T-cell (primary cell): ENCODE results near the gene COL15A1. TPM values are rescaled to one million over a fixed set of nuclear protein-coding genes. Genes with fewer than 3 reads are reported as not detected.

Experiments used
- ATAC-seq, 4 experiments: fragments of 200-7000 bp in 3 of 4; fragments of 150-1000 bp in 1 of 4; cut with Tn5 transposase; replicated peaks in 1 of 4; 1 replicate in 3 of 4; 2 replicates in 1 of 4; pipeline ENCODE4 v1.10.0; 2021; ENCODE audit warnings: moderate library complexity in 3 of 4, mild to moderate bottlenecking in 2 of 4, moderate number of reproducible peaks in 1 of 4
- CTCF ChIA-PET, 2 donors: fragments of 300-600 bp; sonication (Branson Sonifier 250); formaldehyde crosslinking; loops; one replicate each; lab custom pipeline; 2022; ENCODE audit warnings: antibody characterized with exemption in 2 of 2; lab: Charles Lee
- POLR2A ChIA-PET, 2 donors: fragments of 300-600 bp; sonication (Branson Sonifier 250); formaldehyde crosslinking; loops; one replicate each; lab custom pipeline; 2022; ENCODE audit warnings: antibody characterized with exemption in 2 of 2; lab: Charles Lee
- DNase-seq, 35 experiments: peaks; one replicate each; pipeline versions ENCODE4 v3.0.0 to v3.0.0-alpha.2; 2013 to 2023
- H3K27ac ChIP-seq: one replicate; pipeline ENCODE4 v1.5.1; 2013; ENCODE audit warnings: low read length
- H3K27me3 ChIP-seq, 2 experiments: replicated peaks in 1 of 2; 1 replicate in 1 of 2; 2 replicates in 1 of 2; pipeline versions ENCODE4 v1.6.1 to v1.7.0; 2013; ENCODE audit warnings: low read length in 1 of 2, mixed read lengths in 1 of 2; ENCODE audit not compliant: control insufficient read depth in 2 of 2, insufficient read depth in 2 of 2; ENCODE audit errors: extremely low read depth in 1 of 2
- H3K36me3 ChIP-seq, 2 donors: 1 replicate in 1 of 2; 2 replicates in 1 of 2; pipeline versions ENCODE4 v1.6.1 to v1.7.0; 2013; ENCODE audit warnings: low read length in 1 of 2; ENCODE audit not compliant: control insufficient read depth in 2 of 2, insufficient read depth in 1 of 2; ENCODE audit errors: extremely low read depth in 1 of 2
- H3K4me1 ChIP-seq, 2 experiments: 1 replicate in 1 of 2; 2 replicates in 1 of 2; pipeline versions ENCODE4 v1.6.1 to v1.7.0; 2013; ENCODE audit warnings: low read length in 2 of 2, mixed read lengths in 1 of 2; ENCODE audit not compliant: insufficient read depth in 2 of 2, control insufficient read depth in 1 of 2; ENCODE audit errors: extremely low read depth in 1 of 2
- H3K4me3 ChIP-seq, 2 donors: 1 replicate in 1 of 2; 2 replicates in 1 of 2; pipeline versions ENCODE4 v1.5.1 to v1.7.0; 2013; ENCODE audit warnings: mild to moderate bottlenecking in 2 of 2, low read length in 1 of 2, moderate library complexity in 1 of 2; ENCODE audit not compliant: control insufficient read depth in 1 of 2; ENCODE audit errors: extremely low read depth in 1 of 2
- H3K9me3 ChIP-seq: 2 replicates; pipeline ENCODE4 v1.7.0; 2013
- H3K27ac Mint-ChIP-seq, 2 donors: one replicate each; pipeline ENCODE4 v1.8.0; 2020 to 2021; ENCODE audit warnings: mild to moderate bottlenecking in 2 of 2, mixed read lengths in 2 of 2
- H3K27me3 Mint-ChIP-seq, 2 donors: one replicate each; pipeline ENCODE4 v1.8.0; 2021 to 2022; ENCODE audit warnings: mixed read lengths in 2 of 2
- H3K36me3 Mint-ChIP-seq: one replicate; pipeline ENCODE4 v1.8.0; 2021; ENCODE audit warnings: mixed read lengths
- H3K4me1 Mint-ChIP-seq, 3 donors: one replicate each; pipeline ENCODE4 v1.8.0; 2020 to 2022; ENCODE audit warnings: mixed read lengths in 3 of 3, mild to moderate bottlenecking in 1 of 3
- H3K4me3 Mint-ChIP-seq, 3 donors: one replicate each; pipeline ENCODE4 v1.8.0; 2020 to 2022; ENCODE audit warnings: mild to moderate bottlenecking in 3 of 3, mixed read lengths in 3 of 3, moderate library complexity in 3 of 3
- H3K9me3 Mint-ChIP-seq, 3 donors: one replicate each; pipeline ENCODE4 v1.8.0; 2020 to 2022; ENCODE audit warnings: mixed read lengths in 3 of 3
- WGBS: methylation state at CpG from one replicate; pipeline ENCODE4 v1.1.5; 2013; ENCODE audit warnings: missing lambda C conversion rate; ENCODE audit not compliant: insufficient coverage; 5-methylcytosine and 5-hydroxymethylcytosine counted together
- total RNA-seq, 35 experiments: library from RNA in 6 of 35; stranded (reverse) in 6 of 35; fragments of 120-200 nt in 1 of 35; gene quantifications; one replicate each; pipeline versions ENCODE4 v1.2.1 to v1.2.4 and lab custom pipeline; 2013 to 2026

COL15A1 gene
- total RNA-seq, 5 donors from 2014 or later (not counting 1 experiment from before 2014, with no cell fraction given) = 0.15 to 0.20 (median 0.19) TPM; not detected in 2

DNA sequence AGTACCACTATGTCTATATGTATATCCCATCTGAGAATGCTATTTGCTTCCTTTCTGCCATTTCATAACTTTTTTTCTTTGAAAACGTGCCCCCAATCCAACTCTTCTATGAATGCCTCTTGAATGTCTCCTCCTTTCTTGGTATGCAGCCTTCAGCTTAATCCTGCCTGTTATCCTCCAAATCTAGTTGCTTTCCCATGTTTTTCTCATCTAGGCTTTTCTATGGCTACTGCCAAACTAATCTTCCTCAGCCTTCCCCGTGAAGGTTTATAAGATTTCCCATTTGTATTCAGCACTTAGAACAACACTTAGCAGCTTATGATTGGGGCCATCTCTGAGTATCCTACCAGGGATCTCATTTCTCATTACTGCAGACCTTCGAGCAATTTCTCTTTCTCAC is 163.7 kb downstream of the COL15A1 start:
- CTCF ChIA-PET = no interaction called here
- no peaks in the 10 kb centered on the region for H3K36me3 ChIP-seq

DNA sequence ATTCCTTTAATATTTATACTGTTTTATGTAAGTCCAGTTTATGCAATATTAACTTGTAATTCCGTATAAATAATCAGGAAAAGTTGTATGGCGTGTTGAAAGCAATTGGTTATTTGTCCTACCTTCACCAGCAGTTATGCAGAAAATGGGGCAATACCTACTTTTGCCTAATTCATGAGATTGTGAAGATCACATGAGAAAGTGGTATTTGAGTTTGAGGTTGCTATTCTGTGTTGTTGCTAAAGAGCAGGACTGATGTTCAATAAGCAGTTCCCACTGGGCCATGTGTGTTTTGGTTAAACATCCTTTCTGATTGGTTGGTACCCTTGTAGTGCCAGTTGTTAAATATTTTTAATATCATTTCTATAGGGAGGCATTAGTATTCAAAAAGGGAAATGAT is 164.4 kb downstream of the COL15A1 start:
- Histone ChIP-seq H3K9me3 (no peaks in the 10 kb centered on the region), H3K36me3 (no peaks in the 10 kb centered on the region), H3K4me1 (peaks cover 49 to 71% of the 10 kb centered on the region in 2 experiments), H3K27ac (peak overlapping the region; percentile 61), H3K27me3 (no peaks in the 10 kb centered on the region), H3K4me3 (no peak overlapping the region)
- Mint-ChIP-seq H3K4me3 (peak overlapping the region; percentile 60 to 87 (median 75)), H3K27ac (peak overlapping the region; percentile 66 to 84), H3K4me1 (peaks cover 81 to 85% (median 83%) of the 10 kb centered on the region in 3 donors), H3K27me3 (no peaks in the 10 kb centered on the region), H3K9me3 (no peaks in the 10 kb centered on the region), H3K36me3 (no peaks in the 10 kb centered on the region)
- POLR2A ChIA-PET = interaction anchor here in 1 of 2 donors (0.7 kb wide), 1 partner anchor 12 kb away, joined by 10 read pairs; no protein-coding TSS in a partner anchor
- DNase-seq = no peak
- ATAC-seq = no peak
- CTCF ChIA-PET = no interaction called here
- WGBS = no CpG with 5 or more reads among the region's 2 CpGs

More for the DNA sequence above, 163.7 kb downstream of the COL15A1 start:
- no peaks in the 10 kb centered on the region for H3K36me3 Mint-ChIP-seq
- H3K27ac ChIP-seq = peak overlapping the region; percentile 61
- DNase-seq (no peak), ATAC-seq (no peak)
- H3K27me3 ChIP-seq = no peaks in the 10 kb centered on the region
- 40% methylated on average over 2 of the region's 3 CpGs for WGBS
- peaks cover 74 to 80% (median 78%) of the 10 kb centered on the region in 3 donors for H3K4me1 Mint-ChIP-seq
- H3K27me3 Mint-ChIP-seq = no peaks in the 10 kb centered on the region
- POLR2A ChIA-PET = no interaction called here
- H3K9me3 Mint-ChIP-seq = no peaks in the 10 kb centered on the region
- no peaks in the 10 kb centered on the region for H3K9me3 ChIP-seq
- peak overlapping the region; percentile 52 to 85 for H3K4me3 ChIP-seq
- peak overlapping the region; percentile 66 to 75 for H3K27ac Mint-ChIP-seq
- H3K4me3 Mint-ChIP-seq = peak overlapping the region; percentile 60 to 87 (median 75)
- H3K4me1 ChIP-seq = peaks cover 49 to 64% of the 10 kb centered on the region in 2 experiments

DNA sequence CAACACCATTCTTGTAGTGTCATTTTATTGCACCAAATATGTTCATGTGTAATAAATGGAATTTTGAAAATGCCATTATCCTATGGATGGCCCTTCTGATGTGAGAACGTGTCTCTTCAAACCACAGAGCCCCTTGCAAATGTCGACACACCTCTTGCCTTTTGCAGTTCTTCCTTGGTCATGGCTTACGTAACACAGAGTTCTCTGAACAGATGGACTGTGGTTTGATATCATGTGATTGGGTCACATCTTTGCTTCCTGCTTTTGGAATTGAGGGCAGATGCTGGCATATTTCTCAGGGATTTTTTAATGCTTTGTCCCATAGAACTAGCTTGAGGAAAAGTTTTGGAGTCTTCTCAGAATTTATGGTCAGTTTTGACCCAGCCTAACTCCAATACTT is 165.8 kb downstream of the COL15A1 start:
- ChIA-PET POLR2A (no interaction called here), CTCF (no interaction called here)
- no peaks in the 10 kb centered on the region for H3K9me3 ChIP-seq
- Mint-ChIP-seq H3K4me3 (peak overlapping the region in 1 of 3 donors; percentile 60), H3K27ac (peak overlapping the region; percentile 24 to 84), H3K36me3 (no peaks in the 10 kb centered on the region), H3K9me3 (no peaks in the 10 kb centered on the region), H3K4me1 (peaks cover 84 to 86% (median 85%) of the 10 kb centered on the region in 3 donors), H3K27me3 (no peaks in the 10 kb centered on the region)
- no peaks in the 10 kb centered on the region for H3K27me3 ChIP-seq
- no peak overlapping the region for H3K4me3 ChIP-seq
- DNase-seq = peak in 1 of 35 experiments; percentile 30
- ATAC-seq = no peak
- H3K4me1 ChIP-seq = peaks cover 42 to 80% of the 10 kb centered on the region in 2 experiments
- no peaks in the 10 kb centered on the region for H3K36me3 ChIP-seq
- H3K27ac ChIP-seq = peak overlapping the region; percentile 7
- no CpG with 5 or more reads among the region's 3 CpGs for WGBS

DNA sequence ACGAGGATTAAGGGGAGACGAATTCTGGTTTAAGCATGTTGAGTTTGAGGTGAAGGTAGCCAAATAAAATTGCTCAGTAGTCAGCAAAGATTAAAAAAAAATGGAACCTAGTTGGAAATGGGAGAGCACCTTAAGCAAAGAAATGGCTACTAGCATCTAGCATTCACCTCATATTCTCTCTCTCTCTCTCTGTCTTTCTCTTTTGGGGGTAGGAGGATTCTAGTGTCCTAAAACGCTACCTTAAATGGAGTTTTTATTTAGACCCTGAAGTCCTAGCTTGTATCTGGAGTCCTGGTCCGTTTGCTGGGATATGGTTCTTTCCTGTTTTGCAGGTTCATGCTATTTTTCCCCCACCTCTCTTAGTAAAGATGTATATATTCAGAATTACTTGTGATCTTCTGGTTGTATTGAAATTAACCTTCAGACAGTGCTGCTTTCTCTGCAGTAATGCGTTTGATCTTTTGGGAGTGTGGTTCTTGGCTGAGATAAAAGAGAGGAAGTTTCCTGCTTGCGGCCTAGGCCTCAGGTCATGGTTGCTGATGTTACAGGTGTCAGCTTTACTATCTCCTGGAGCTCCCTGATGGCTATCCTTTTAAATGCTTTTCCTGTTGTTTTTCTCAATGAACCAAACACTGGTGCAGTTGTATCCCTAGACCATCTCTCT is 169.2 kb downstream of the COL15A1 start:
- DNase-seq (peak in 34 of 35 experiments; percentile 21 to 83 (median 45)), ATAC-seq (peak; percentile 96 to 99 (median 98))
- Histone ChIP-seq H3K9me3 (no peaks in the 10 kb centered on the region), H3K27me3 (no peaks in the 10 kb centered on the region), H3K36me3 (no peaks in the 10 kb centered on the region), H3K27ac (peak overlapping the region; percentile 25), H3K4me3 (peak overlapping the region; percentile 1 to 11), H3K4me1 (peaks cover 44 to 95% of the 10 kb centered on the region in 2 experiments)
- ChIA-PET CTCF (interaction anchor here in 1 of 2 donors (0.6 to 2.0 kb wide), 4 partner anchors 9 to 1159 kb away, joined by 3 to 7 read pairs (median 4); no protein-coding TSS in a partner anchor), POLR2A (interaction anchor here (0.6 to 0.7 kb wide), 3 partner anchors 9 to 104 kb away, joined by 3 to 4 read pairs (median 3); no protein-coding TSS in a partner anchor)
- H3K4me3 Mint-ChIP-seq = peak overlapping the region; percentile 52 to 63 (median 57)
- no peaks in the 10 kb centered on the region for H3K9me3 Mint-ChIP-seq
- H3K27ac Mint-ChIP-seq = peak overlapping the region; percentile 68 to 89
- H3K36me3 Mint-ChIP-seq = no peaks in the 10 kb centered on the region
- WGBS = 0% methylated on average over 1 of the region's 6 CpGs
- peaks cover 92 to 94% (median 93%) of the 10 kb centered on the region in 3 donors for H3K4me1 Mint-ChIP-seq
- H3K27me3 Mint-ChIP-seq = no peaks in the 10 kb centered on the region

DNA sequence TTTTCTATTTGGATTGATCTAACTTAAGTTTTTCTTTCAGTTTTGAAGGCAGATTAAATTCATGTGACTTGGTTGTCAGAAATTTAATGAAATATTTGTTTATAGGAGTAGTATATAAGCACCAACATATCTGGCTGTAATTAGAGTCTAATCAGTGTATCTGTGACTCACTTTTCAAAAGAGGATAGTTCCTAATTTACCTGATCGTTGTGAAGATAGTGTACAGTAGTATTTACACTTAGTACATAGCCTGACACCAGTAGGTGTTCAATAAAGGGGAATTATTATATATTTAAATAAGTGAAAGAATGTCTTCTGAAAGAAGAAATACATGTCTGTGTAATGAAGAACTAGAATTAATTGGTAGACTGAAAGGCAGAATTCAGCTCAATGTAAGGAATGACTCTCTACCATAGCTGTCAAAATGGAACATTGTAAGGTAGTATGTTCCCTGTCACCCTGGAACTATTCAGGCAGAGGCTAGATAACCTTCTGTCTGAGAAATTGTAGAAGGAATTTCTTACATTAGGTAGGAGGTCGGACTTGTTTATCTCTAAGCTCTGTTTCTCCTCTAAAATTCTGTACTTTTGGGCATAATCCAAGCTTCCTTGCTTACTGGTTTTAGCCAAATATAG is 169.8 kb downstream of the COL15A1 start:
- Mint-ChIP-seq H3K27ac (peak overlapping the region; percentile 73 to 89), H3K4me1 (peaks cover 89 to 91% (median 90%) of the 10 kb centered on the region in 3 donors), H3K36me3 (no peaks in the 10 kb centered on the region), H3K9me3 (no peaks in the 10 kb centered on the region), H3K4me3 (peak overlapping the region; percentile 52 to 63 (median 57)), H3K27me3 (no peaks in the 10 kb centered on the region)
- ChIA-PET CTCF (interaction anchor here (0.7 to 2.0 kb wide), 10 partner anchors 9 to 114 kb away, joined by 3 to 7 read pairs (median 4); no protein-coding TSS in a partner anchor), POLR2A (interaction anchor here (0.6 to 0.9 kb wide), 2 partner anchors 23 to 104 kb away, joined by 3 read pairs; no protein-coding TSS in a partner anchor)
- no peak overlapping the region for H3K4me3 ChIP-seq
- no CpG with 5 or more reads among the region's 2 CpGs for WGBS
- H3K4me1 ChIP-seq = peaks cover 41 to 95% of the 10 kb centered on the region in 2 experiments
- H3K27me3 ChIP-seq = no peaks in the 10 kb centered on the region
- ATAC-seq = peak; percentile 1 to 5 (median 3)
- peak overlapping the region; percentile 25 for H3K27ac ChIP-seq
- no peaks in the 10 kb centered on the region for H3K9me3 ChIP-seq
- DNase-seq = no peak
- no peaks in the 10 kb centered on the region for H3K36me3 ChIP-seq

DNA sequence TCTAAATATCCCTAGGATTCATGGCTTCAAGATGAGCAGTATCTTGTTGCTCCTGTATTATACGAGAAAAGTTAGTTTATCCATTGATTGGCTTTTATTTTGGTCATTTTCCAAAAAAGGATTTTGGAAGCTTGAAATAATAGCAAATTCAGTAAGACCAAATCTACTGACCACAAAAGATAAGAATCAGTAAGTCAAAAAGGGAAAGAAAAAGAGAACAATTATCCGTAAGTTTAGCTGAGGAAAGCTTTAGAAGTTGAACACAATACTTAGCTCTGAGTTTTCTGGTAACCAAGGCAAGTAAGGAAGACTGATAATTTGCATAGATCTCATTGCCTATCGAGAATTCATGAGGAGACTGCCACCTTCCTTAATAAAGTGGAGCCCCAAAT is 170.3 kb downstream of the COL15A1 start:
- no peak overlapping the region for H3K4me3 ChIP-seq
- H3K4me1 Mint-ChIP-seq = peaks cover 89 to 91% (median 90%) of the 10 kb centered on the region in 3 donors
- H3K27ac ChIP-seq = peak overlapping the region; percentile 25
- H3K4me3 Mint-ChIP-seq = peak overlapping the region in 1 of 3 donors; percentile 63
- H3K27me3 ChIP-seq = no peaks in the 10 kb centered on the region
- CTCF ChIA-PET = interaction anchor here (0.7 to 2.0 kb wide), 10 partner anchors 10 to 115 kb away, joined by 3 to 7 read pairs (median 4); no protein-coding TSS in a partner anchor
- H3K9me3 Mint-ChIP-seq = no peaks in the 10 kb centered on the region
- H3K9me3 ChIP-seq = no peaks in the 10 kb centered on the region
- POLR2A ChIA-PET = interaction anchor here in 1 of 2 donors (0.9 kb wide), 1 partner anchor 23 kb away, joined by 3 read pairs; no protein-coding TSS in a partner anchor
- DNase-seq = no peak
- no peak for ATAC-seq
- no CpG with 5 or more reads among the region's 3 CpGs for WGBS
- peak overlapping the region; percentile 69 to 73 for H3K27ac Mint-ChIP-seq
- H3K36me3 ChIP-seq = no peaks in the 10 kb centered on the region
- H3K36me3 Mint-ChIP-seq = no peaks in the 10 kb centered on the region
- H3K4me1 ChIP-seq = peaks cover 43 to 95% of the 10 kb centered on the region in 2 experiments
- H3K27me3 Mint-ChIP-seq = no peaks in the 10 kb centered on the region
